HEK293T (cell line): ENCODE results near the gene MAGOH.

Experiments
- CTCF ChIA-PET: fragments of 350-600 bp; formaldehyde crosslinking; extraction: SDS; loops from one replicate; lab custom pipeline; 2021; ENCODE audit warnings: antibody characterized with exemption, inconsistent platforms; lab: Yijun Ruan, JAX
- POLR2A ChIA-PET: fragments of 350-600 bp; formaldehyde crosslinking; extraction: SDS; loops from one replicate; lab custom pipeline; 2020; ENCODE audit warnings: antibody characterized with exemption, inconsistent platforms; lab: Yijun Ruan, JAX
- DNase-seq: peaks from one replicate; pipeline ENCODE4 v3.0.0; 2012; ENCODE audit warnings: mixed read lengths; ENCODE audit errors: extremely low spot score
- ARNT ChIP-seq: fragments of 450-650 bp; IDR thresholded peaks from 2 replicates; pipeline ENCODE4 v1.6.1; 2017; ENCODE audit warnings: mild to moderate bottlenecking
- BHLHE40 ChIP-seq: fragments of 450-650 bp; IDR thresholded peaks from 2 replicates; pipeline ENCODE4 v1.6.1; 2016; ENCODE audit warnings: mild to moderate bottlenecking, moderate library complexity, borderline replicate concordance
- CTBP1 ChIP-seq: fragments of 450-650 bp; IDR thresholded peaks from 2 replicates; pipeline ENCODE4 v1.6.1; 2016; ENCODE audit warnings: borderline replicate concordance
- ELF4 ChIP-seq: fragments of 450-650 bp; IDR thresholded peaks from 2 replicates; pipeline ENCODE4 v1.6.1; 2017; ENCODE audit warnings: antibody characterized with exemption
- FOXA1 ChIP-seq: fragments of 450-650 bp; IDR thresholded peaks from 2 replicates; pipeline ENCODE4 v1.6.1; 2016; ENCODE audit warnings: mild to moderate bottlenecking
- FOXK2 ChIP-seq: fragments of 450-650 bp; IDR thresholded peaks from 2 replicates; pipeline ENCODE4 v1.6.1; 2016; ENCODE audit warnings: mild to moderate bottlenecking
- FOXM1 ChIP-seq: fragments of 450-650 bp; IDR thresholded peaks from 2 replicates; pipeline ENCODE4 v1.6.1; 2017; ENCODE audit warnings: mild to moderate bottlenecking, borderline replicate concordance
- HDGF ChIP-seq: fragments of 450-650 bp; IDR thresholded peaks from 2 replicates; pipeline ENCODE4 v1.6.1; 2017; ENCODE audit warnings: antibody characterized with exemption, borderline replicate concordance
- L3MBTL2 ChIP-seq: fragments of 450-650 bp; conservative IDR thresholded peaks from 2 replicates; pipeline ENCODE4 v1.6.1; 2016; ENCODE audit warnings: mild to moderate bottlenecking
- LEF1 ChIP-seq: fragments of 450-650 bp; IDR thresholded peaks from 2 replicates; pipeline ENCODE4 v1.6.1; 2017; ENCODE audit warnings: mild to moderate bottlenecking, borderline replicate concordance
- NFRKB ChIP-seq: fragments of 450-650 bp; IDR thresholded peaks from 2 replicates; pipeline ENCODE4 v1.6.1; 2016; ENCODE audit warnings: mild to moderate bottlenecking, moderate library complexity
- SP1 ChIP-seq: fragments of 450-650 bp; IDR thresholded peaks from 2 replicates; pipeline ENCODE4 v1.6.1; 2017
- SUZ12 ChIP-seq: fragments of 450-650 bp; IDR thresholded peaks from 2 replicates; pipeline ENCODE4 v1.6.1; 2016; ENCODE audit warnings: mild to moderate bottlenecking
- TARDBP ChIP-seq: fragments of 450-650 bp; IDR thresholded peaks from 2 replicates; pipeline ENCODE4 v1.6.1; 2016
- ZNF384 ChIP-seq: fragments of 450-650 bp; IDR thresholded peaks from 2 replicates; pipeline ENCODE4 v1.6.1; 2016
- TF ChIP-seq, protein P1 (sequence below): fragments of 450-650 bp; IDR thresholded peaks from 2 replicates; pipeline ENCODE4 v1.6.1; 2016

The MAGOH gene

DNA sequence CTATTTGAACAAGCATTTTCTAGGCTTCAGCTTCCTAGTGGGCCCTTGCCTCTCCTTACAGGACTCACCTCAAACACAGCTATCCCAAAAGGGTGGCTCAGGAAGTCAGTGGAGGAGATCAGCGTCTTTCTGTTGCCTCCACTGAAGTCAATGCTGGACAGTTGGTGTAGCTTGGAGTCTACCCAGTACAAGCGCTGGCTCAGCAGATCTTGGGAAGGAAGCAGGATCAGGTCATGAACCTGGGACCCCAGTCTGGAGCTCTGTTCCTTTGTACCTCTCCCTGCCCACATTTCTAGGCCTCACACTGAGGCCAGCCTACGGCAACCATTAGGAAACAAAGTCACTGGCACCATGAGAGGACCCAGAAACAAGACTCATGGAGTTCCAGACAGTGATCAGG lies 23.7 kb upstream of the MAGOH start:
- DNase-seq: no peak
- TF ChIP-seq TARDBP (no peak), FOXK2 (no peak), ZNF384 (no peak), BHLHE40 (no peak), SP1 (no peak), LEF1 (no peak), HDGF (no peak), FOXM1 (no peak), CTBP1 (no peak), L3MBTL2 (no peak)
- TF ChIP-seq, protein P1, sequence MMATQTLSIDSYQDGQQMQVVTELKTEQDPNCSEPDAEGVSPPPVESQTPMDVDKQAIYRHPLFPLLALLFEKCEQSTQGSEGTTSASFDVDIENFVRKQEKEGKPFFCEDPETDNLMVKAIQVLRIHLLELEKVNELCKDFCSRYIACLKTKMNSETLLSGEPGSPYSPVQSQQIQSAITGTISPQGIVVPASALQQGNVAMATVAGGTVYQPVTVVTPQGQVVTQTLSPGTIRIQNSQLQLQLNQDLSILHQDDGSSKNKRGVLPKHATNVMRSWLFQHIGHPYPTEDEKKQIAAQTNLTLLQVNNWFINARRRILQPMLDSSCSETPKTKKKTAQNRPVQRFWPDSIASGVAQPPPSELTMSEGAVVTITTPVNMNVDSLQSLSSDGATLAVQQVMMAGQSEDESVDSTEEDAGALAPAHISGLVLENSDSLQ: no peak
- ChIA-PET CTCF (no interaction called here), POLR2A (no interaction called here)

DNA sequence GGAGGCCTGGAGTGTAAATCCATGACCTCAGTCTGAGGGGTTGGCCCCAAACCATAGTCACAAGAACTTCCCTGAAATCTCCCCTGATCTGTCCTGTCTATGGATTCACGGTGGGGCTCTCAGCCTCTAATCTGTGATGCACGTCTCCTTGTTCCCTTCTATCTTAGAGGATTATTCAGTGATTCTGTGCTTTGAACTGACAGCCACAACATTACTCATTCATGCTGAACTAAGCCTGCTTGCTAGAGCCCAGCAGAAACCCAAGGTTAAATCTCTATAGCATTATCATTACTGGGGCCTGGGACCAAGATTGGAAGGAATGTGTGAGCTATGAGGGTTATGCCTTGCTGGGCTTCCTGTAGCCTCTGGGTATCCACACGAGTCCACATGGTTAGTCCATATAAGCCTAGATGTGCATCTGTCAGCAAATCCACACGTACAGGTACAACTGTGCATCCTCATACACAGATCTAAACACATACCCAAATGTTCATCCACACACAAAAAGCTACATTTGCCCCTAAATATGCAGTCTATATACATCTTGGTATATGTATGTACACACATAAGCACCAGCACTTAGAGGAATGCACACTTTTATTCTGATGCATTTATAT lies 22.4 kb upstream of the MAGOH start:
- POLR2A ChIA-PET: no interaction called here
- CTCF ChIA-PET: no interaction called here
- DNase-seq: no peak
- TF ChIP-seq LEF1: no peak
- no peak for TF ChIP-seq BHLHE40
- no peak for TF ChIP-seq SUZ12
- TF ChIP-seq ARNT: no peak
- no peak for TF ChIP-seq FOXM1
- no peak for TF ChIP-seq TARDBP
- no peak for TF ChIP-seq CTBP1
- TF ChIP-seq ZNF384: no peak
- no peak for TF ChIP-seq HDGF
- TF ChIP-seq, protein P1: no peak
- no peak for TF ChIP-seq NFRKB
- no peak for TF ChIP-seq FOXA1
- no peak for TF ChIP-seq ELF4
- TF ChIP-seq FOXK2: no peak
- no peak for TF ChIP-seq L3MBTL2
- no peak for TF ChIP-seq SP1

DNA sequence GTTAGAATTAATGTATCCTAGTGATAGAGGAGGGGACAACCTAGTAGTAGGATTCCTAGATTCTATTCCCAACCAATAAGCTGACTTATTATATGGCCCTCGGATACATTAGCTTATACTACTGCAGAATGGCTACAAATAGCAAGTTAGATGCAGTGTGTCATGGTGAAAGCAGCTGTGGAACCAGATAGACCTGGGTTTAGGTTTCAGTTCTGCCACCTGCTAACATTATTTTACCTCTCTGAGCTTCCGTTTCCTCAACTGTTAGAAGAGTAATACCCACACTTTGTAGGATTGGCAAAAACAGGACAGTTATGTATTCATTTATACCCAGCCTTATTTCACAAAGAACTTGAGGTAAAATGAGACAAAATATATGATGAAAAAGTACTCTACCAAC lies 21.6 kb upstream of the MAGOH start:
- no peak for TF ChIP-seq HDGF
- POLR2A ChIA-PET: no interaction called here
- CTCF ChIA-PET: no interaction called here
- no peak for DNase-seq

DNA sequence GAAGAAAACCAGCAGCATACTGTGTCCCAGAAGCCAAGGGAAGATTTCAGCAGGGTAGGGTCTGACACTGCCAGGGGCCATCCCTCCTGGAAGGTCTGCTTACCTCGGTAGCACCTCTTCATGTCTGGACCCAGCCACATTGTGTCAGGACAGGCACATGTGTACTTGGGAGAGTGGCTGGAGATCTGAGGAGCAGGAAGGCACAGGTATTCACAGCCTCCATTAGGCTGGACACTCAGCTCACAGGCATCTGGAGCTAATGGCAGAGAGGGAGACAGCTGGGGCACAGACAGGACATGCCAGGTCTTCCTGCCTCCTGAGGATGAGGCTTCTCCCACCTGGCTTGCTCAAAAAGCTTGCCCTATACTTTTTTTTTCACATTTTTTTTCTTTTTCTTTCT lies 19.9 kb upstream of the MAGOH start:
- no peak for DNase-seq
- no peak for TF ChIP-seq ZNF384
- TF ChIP-seq NFRKB: no peak
- TF ChIP-seq FOXM1: no peak
- TF ChIP-seq, protein P1: no peak
- no peak for TF ChIP-seq SP1
- TF ChIP-seq ARNT: no peak
- no peak for TF ChIP-seq L3MBTL2
- ChIA-PET CTCF (no interaction called here), POLR2A (interaction anchor here (1.6 kb wide), 1 partner anchor 20 kb away, joined by 3 read pairs; the partner anchor contains the start of gene MAGOH)

DNA sequence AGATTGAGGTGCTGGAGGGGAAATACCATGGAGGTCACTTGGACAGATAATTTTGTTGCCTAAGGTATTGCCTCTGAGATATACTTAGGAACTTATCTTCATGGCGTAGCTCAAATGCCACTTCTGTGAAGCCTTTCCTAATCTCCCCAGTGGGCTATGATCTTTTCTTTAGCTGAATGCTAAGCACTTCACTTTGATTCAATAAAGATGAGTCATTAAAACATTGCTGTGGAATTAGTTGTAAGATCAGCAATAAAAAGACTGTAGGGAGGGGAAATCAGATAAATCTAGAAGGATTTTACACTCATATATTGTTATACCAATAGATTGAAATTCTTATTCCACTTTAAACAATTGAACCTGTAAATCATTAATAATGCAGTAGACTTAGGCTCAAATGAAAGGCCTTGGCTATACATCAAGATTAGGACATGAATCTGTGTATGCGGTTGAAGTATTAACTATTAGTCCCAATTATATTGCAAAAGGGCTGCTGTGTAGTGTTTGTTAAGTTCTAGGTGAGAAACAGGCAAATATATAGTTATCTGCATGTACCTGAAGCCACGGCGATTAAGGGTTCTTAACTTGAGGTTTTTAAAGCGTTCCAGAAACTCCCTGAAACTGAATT lies 19.2 kb upstream of the MAGOH start:
- no peak for DNase-seq
- POLR2A ChIA-PET: interaction anchor here (1.6 kb wide), 1 partner anchor 19 kb away, joined by 3 read pairs; the partner anchor contains the start of gene MAGOH
- TF ChIP-seq SP1 (no peak), CTBP1 (no peak), ELF4 (no peak), HDGF (no peak), NFRKB (no peak), FOXA1 (no peak), SUZ12 (no peak), FOXM1 (no peak), LEF1 (no peak), L3MBTL2 (no peak)
- TF ChIP-seq, protein P1: no peak
- CTCF ChIA-PET: no interaction called here
